ENCODE data around the gene CDH10. TPM values are rescaled to one million over a fixed set of nuclear protein-coding genes. Genes with fewer than 3 reads are reported as not detected.

Gene CDH10
- total RNA-seq, 1 experiment from 2014 or later: 0.31 TPM

GRCh38 chr5:24571302-24571701 is 73.5 kb downstream of the CDH10 start:
- Histone ChIP-seq H2BK120ac (ENCODE audit: low read depth, low read length, poor library complexity, severe bottlenecking) (no peak overlapping the region), H3T11ph (ENCODE audit: low read length) (no peak overlapping the region), H3K79me1 (ENCODE audit: insufficient read depth, low read depth, low read length, poor library complexity, severe bottlenecking) (no peaks in the 10 kb centered on the region), H3K18ac (ENCODE audit: insufficient read length, low read depth, low read length) (no peak overlapping the region), H3K79me2 (ENCODE audit: insufficient read depth, low read length) (no peaks in the 10 kb centered on the region), H2AK5ac (ENCODE audit: insufficient read length, low read length) (no peak overlapping the region), H4K8ac (replicated peaks; ENCODE audit: insufficient read length, low read depth, low read length) (no peak overlapping the region), H4K91ac (ENCODE audit: insufficient read length, low read depth, low read length) (no peak overlapping the region), H2BK15ac (ENCODE audit: low read depth, low read length) (no peak overlapping the region), H3K27me3 (ENCODE audit: insufficient read depth, low read length) (no peaks in the 10 kb centered on the region), H3K23ac (ENCODE audit: insufficient read length, low read depth, low read length) (no peak overlapping the region), H3K4me1 (ENCODE audit: insufficient read depth, low read length) (no peaks in the 10 kb centered on the region), H3K56ac (ENCODE audit: insufficient read length, low read depth, low read length) (no peak overlapping the region), H4K5ac (ENCODE audit: insufficient read length, low read depth, low read length) (no peak overlapping the region), H3K4me2 (ENCODE audit: insufficient read depth, insufficient read length, low read length) (no peak overlapping the region), H3K9me3 (ENCODE audit: control insufficient read depth, low read depth, low read length) (no peaks in the 10 kb centered on the region), H3K27ac (ENCODE audit: insufficient read length, low read depth, low read length) (no peak overlapping the region), H2AFZ (ENCODE audit: low read length) (no peak overlapping the region), H2BK20ac (ENCODE audit: low read depth, low read length, poor library complexity, severe bottlenecking) (no peak overlapping the region), H3K23me2 (ENCODE audit: insufficient read length, low read depth, low read length, poor library complexity, severe bottlenecking) (no peaks in the 10 kb centered on the region), H2BK12ac (ENCODE audit: insufficient read length, low read depth, low read length) (no peak overlapping the region), H3K14ac (ENCODE audit: insufficient read depth, low read length) (no peak overlapping the region), H4K20me1 (ENCODE audit: control insufficient read depth, insufficient read depth, insufficient read length) (no peaks in the 10 kb centered on the region), H3K4ac (ENCODE audit: low read depth, low read length) (no peak overlapping the region), H3K9ac (ENCODE audit: extremely low read depth, insufficient read length, low read length) (no peak overlapping the region), H2BK5ac (ENCODE audit: insufficient read length, low read length) (no peak overlapping the region)
- TF ChIP-seq, protein P1, sequence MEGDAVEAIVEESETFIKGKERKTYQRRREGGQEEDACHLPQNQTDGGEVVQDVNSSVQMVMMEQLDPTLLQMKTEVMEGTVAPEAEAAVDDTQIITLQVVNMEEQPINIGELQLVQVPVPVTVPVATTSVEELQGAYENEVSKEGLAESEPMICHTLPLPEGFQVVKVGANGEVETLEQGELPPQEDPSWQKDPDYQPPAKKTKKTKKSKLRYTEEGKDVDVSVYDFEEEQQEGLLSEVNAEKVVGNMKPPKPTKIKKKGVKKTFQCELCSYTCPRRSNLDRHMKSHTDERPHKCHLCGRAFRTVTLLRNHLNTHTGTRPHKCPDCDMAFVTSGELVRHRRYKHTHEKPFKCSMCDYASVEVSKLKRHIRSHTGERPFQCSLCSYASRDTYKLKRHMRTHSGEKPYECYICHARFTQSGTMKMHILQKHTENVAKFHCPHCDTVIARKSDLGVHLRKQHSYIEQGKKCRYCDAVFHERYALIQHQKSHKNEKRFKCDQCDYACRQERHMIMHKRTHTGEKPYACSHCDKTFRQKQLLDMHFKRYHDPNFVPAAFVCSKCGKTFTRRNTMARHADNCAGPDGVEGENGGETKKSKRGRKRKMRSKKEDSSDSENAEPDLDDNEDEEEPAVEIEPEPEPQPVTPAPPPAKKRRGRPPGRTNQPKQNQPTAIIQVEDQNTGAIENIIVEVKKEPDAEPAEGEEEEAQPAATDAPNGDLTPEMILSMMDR (conservative IDR thresholded peaks at IDR 0.05): no peak
- Mint-ChIP-seq H3K4me3 (no peak overlapping the region), H3K27me3 (ENCODE audit: low read depth) (no peaks in the 10 kb centered on the region), H3K4me1 (no peaks in the 10 kb centered on the region), H3K27ac (no peak overlapping the region), H3K36me3 (ENCODE audit: insufficient read depth in 1 of 3, low read depth in 3 of 3) (no peaks in the 10 kb centered on the region), H3K9me3 (no peaks in the 10 kb centered on the region)
- DNase-seq: no peak

Data from H9 (cell line).